HEK293 (cell line): ENCODE results near the gene GUCA1C.

Source experiments
- BCL11B ChIP-seq: fragments of 450-650 bp; formaldehyde crosslinking; IDR thresholded peaks from 2 replicates; pipeline ENCODE4 v1.5.1; 2016; ENCODE audit warnings: low read depth, missing biosample characterization, missing genetic modification characterization
- INSM2 ChIP-seq: fragments of 450-650 bp; formaldehyde crosslinking; IDR thresholded peaks from 2 replicates; pipeline ENCODE4 v1.5.1; 2016; ENCODE audit warnings: missing biosample characterization, missing genetic modification characterization
- REST ChIP-seq: fragments of 450-650 bp; formaldehyde crosslinking; IDR thresholded peaks from 2 replicates; pipeline ENCODE4 v1.5.1; 2016; ENCODE audit warnings: missing biosample characterization, missing genetic modification characterization
- SALL2 ChIP-seq: fragments of 450-650 bp; formaldehyde crosslinking; IDR thresholded peaks from 2 replicates; pipeline ENCODE4 v1.5.0; 2017; ENCODE audit warnings: missing biosample characterization, mild to moderate bottlenecking, missing genetic modification characterization, borderline replicate concordance
- TF ChIP-seq, protein P1 (sequence below): fragments of 450-650 bp; formaldehyde crosslinking; IDR thresholded peaks from 2 replicates; pipeline ENCODE4 v1.5.1; 2016; ENCODE audit warnings: missing biosample characterization, missing genetic modification characterization

DNA sequence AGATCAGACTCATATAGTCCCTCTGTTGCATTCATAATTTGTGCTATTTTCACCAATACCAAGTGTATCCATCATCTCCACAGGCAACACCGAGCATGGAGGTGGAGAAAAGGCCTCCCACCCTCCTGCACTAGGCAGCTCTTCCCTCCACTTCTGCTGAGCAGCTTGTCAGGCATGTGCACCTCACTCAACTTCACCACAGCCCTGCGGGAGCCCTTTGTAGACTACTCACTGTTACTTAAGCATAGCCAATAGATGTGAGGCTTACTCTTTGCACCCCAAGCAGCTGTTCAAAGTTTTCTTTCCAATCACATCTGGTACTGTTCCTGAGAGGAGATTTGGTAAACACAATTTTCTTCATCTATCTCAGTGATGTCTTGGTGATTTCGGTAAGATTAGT is 16.9 kb upstream of the GUCA1C start:
- no peak for TF ChIP-seq SALL2
- TF ChIP-seq REST, result no peak
- TF ChIP-seq BCL11B (tag by site-specific recombination), result no peak
- TF ChIP-seq, protein P1, sequence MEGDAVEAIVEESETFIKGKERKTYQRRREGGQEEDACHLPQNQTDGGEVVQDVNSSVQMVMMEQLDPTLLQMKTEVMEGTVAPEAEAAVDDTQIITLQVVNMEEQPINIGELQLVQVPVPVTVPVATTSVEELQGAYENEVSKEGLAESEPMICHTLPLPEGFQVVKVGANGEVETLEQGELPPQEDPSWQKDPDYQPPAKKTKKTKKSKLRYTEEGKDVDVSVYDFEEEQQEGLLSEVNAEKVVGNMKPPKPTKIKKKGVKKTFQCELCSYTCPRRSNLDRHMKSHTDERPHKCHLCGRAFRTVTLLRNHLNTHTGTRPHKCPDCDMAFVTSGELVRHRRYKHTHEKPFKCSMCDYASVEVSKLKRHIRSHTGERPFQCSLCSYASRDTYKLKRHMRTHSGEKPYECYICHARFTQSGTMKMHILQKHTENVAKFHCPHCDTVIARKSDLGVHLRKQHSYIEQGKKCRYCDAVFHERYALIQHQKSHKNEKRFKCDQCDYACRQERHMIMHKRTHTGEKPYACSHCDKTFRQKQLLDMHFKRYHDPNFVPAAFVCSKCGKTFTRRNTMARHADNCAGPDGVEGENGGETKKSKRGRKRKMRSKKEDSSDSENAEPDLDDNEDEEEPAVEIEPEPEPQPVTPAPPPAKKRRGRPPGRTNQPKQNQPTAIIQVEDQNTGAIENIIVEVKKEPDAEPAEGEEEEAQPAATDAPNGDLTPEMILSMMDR (tag by site-specific recombination), result no peak
- no peak for TF ChIP-seq INSM2 (tag by site-specific recombination)
